RWPE1 (cell line): Measurements from ENCODE around the gene NRG3.

Source experiments
- CTCF ChIA-PET: fragments of 350-600 bp; sonication (Branson Sonifier 250); formaldehyde crosslinking; extraction: SDS; loops from one replicate; lab custom pipeline; 2021; lab: Yijun Ruan, JAX
- POLR2A ChIA-PET: fragments of 400-600 bp; formaldehyde crosslinking; extraction: SDS; loops from one replicate; lab custom pipeline; 2020; ENCODE audit warnings: antibody characterized with exemption; ENCODE audit not compliant: low non-redundant PET; lab: Yijun Ruan, JAX
- DNase-seq: peaks from one replicate; pipeline ENCODE4 v3.0.0; 2012; ENCODE audit warnings: low spot score
- H3K27ac ChIP-seq: fragments of 450-650 bp; 2 replicates; pipeline ENCODE4 v1.5.1; 2017
- TF ChIP-seq, protein P1 (sequence below): fragments of 450-650 bp; conservative IDR thresholded peaks from 2 replicates; pipeline ENCODE4 v1.5.1; 2017; ENCODE audit warnings: low read depth, mild to moderate bottlenecking

Gene NRG3

GRCh38 chr10:82750538-82750937 is 875.5 kb downstream of the NRG3 start:
- POLR2A ChIA-PET, result no interaction called here
- no peak overlapping the region for H3K27ac ChIP-seq
- CTCF ChIA-PET, result interaction anchor here (0.7 kb wide), 1 partner anchor 33 kb away, joined by 4 read pairs; no protein-coding TSS in a partner anchor

DNA sequence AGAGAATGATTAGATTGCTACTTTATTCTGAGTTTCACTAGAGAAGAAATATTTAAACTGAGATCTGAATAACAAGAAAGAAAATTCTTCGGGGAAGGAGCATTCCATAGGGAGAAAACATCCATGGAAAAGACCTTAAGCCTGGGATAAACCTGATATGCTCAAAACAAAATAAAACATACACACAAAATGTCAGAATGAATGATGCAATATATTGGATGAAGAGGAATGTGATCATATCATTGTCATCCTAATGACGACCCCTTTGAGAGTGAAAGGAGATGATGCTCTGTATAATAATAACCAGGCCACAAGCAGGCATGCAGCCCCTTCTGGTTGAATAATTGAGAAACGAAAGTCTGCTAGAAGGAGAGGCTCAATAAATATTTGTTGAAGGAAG is 882.4 kb downstream of the NRG3 start:
- TF ChIP-seq, protein P1, sequence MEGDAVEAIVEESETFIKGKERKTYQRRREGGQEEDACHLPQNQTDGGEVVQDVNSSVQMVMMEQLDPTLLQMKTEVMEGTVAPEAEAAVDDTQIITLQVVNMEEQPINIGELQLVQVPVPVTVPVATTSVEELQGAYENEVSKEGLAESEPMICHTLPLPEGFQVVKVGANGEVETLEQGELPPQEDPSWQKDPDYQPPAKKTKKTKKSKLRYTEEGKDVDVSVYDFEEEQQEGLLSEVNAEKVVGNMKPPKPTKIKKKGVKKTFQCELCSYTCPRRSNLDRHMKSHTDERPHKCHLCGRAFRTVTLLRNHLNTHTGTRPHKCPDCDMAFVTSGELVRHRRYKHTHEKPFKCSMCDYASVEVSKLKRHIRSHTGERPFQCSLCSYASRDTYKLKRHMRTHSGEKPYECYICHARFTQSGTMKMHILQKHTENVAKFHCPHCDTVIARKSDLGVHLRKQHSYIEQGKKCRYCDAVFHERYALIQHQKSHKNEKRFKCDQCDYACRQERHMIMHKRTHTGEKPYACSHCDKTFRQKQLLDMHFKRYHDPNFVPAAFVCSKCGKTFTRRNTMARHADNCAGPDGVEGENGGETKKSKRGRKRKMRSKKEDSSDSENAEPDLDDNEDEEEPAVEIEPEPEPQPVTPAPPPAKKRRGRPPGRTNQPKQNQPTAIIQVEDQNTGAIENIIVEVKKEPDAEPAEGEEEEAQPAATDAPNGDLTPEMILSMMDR, result no peak
- no peak for DNase-seq
- POLR2A ChIA-PET, result no interaction called here
- CTCF ChIA-PET, result no interaction called here
- H3K27ac ChIP-seq, result no peak overlapping the region

More at GRCh38 chr10:82750538-82750937, 875.5 kb downstream of the NRG3 start:
- DNase-seq, result no peak
- TF ChIP-seq, protein P1, result no peak

DNA sequence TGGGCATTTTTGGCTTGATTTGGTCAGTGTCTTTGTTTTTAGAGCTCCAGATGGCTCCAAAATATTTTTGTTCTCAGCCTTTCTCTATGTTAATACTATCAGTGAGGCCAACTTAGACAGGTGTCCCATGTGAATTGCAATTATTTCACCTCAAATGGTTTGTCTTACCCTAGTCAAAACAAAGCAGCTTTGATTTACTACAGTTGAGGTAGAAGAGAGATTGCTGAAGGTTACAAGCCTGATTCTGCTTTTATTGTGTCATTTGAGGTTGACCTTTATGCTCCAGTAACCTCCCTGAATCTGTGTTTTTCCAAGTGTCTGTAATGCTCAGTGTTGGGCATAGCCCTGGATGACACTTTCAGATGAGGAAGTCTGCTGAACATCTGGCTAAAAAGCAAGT is 882.9 kb downstream of the NRG3 start:
- no peak for DNase-seq
- ChIA-PET CTCF (no interaction called here), POLR2A (no interaction called here)
- no peak overlapping the region for H3K27ac ChIP-seq
- TF ChIP-seq, protein P1, result no peak

DNA sequence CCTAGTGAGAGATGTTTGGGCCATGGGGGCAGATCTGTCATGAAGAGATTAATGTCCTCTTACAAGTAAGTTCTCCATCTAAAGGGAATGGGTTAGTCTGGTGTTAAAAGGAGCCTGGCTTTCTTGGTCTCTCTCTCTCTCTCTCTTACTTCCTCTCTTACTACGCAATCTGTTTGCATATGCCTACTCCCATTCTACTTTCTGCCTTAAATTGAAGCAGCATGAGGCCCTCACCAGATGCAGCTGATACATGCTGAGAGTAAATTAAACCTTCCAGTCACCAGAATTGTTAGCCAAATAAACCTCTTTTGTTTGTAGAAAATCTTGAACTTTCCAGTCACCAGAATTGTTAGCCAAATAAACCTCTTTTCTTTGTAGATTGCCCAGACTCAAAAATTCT is 884.1 kb downstream of the NRG3 start:
- TF ChIP-seq, protein P1, result no peak
- DNase-seq, result no peak
- no peak overlapping the region for H3K27ac ChIP-seq
- CTCF ChIA-PET, result no interaction called here
- POLR2A ChIA-PET, result no interaction called here

- ChIA-PET CTCF (no interaction called here), POLR2A (no interaction called here)
- no peak overlapping the region for H3K27ac ChIP-seq
- TF ChIP-seq, protein P1, result no peak
- DNase-seq, result no peak
Measured at GRCh38 chr10:82762641-82763040, 887.6 kb downstream of the NRG3 start.

DNA sequence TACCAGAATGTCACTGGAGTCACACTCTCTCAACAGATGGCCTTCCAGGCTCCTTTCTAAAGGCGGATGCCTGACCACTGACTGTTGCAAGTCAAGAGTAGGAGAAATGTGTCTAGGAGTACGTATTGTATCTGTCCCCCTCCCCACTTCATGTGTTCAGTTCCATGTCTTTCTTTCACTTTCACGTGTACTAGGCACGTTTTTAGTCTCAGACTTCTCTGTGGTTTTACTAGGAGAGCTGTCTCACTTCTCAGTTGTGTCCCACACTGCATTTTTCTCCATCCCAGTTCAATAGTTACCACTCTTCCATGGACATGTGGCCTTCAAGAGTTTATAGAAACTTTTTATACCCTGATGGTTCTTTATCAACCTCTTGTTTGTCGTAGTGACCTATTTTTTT is 893.0 kb downstream of the NRG3 start:
- POLR2A ChIA-PET, result no interaction called here
- no peak overlapping the region for H3K27ac ChIP-seq
- TF ChIP-seq, protein P1, result no peak
- DNase-seq, result no peak
- CTCF ChIA-PET, result no interaction called here

GRCh38 chr10:82778908-82779307 is 903.9 kb downstream of the NRG3 start:
- TF ChIP-seq, protein P1, result no peak
- POLR2A ChIA-PET, result no interaction called here
- no peak overlapping the region for H3K27ac ChIP-seq
- DNase-seq, result no peak
- CTCF ChIA-PET, result no interaction called here
